Neural progenitor cell (in vitro differentiated cells): ENCODE results near the gene AGAP4.
"Not testable (repeated sequence)": the region's sequence is repeated elsewhere in the genome, so short reads cannot be mapped to it uniquely, and the experiment has no call there.

Experiments used
- EZH2 ChIP-seq: fragments of 200-600 bp; sonication (generic); IDR thresholded peaks from 2 replicates; pipeline ENCODE4 v1.6.1; 2017; ENCODE audit warnings: antibody characterized with exemption, mild to moderate bottlenecking, moderate library complexity
- EZH2phosphoT487 ChIP-seq: fragments of 200-600 bp; sonication (generic); IDR thresholded peaks from 2 replicates; pipeline ENCODE4 v1.6.1; 2017; ENCODE audit warnings: antibody characterized with exemption
- TF ChIP-seq, protein P1 (sequence below): fragments of 200-600 bp; sonication (generic); IDR thresholded peaks from 2 replicates; pipeline ENCODE4 v1.5.1; 2017; ENCODE audit warnings: antibody characterized with exemption, mild to moderate bottlenecking

DNA sequence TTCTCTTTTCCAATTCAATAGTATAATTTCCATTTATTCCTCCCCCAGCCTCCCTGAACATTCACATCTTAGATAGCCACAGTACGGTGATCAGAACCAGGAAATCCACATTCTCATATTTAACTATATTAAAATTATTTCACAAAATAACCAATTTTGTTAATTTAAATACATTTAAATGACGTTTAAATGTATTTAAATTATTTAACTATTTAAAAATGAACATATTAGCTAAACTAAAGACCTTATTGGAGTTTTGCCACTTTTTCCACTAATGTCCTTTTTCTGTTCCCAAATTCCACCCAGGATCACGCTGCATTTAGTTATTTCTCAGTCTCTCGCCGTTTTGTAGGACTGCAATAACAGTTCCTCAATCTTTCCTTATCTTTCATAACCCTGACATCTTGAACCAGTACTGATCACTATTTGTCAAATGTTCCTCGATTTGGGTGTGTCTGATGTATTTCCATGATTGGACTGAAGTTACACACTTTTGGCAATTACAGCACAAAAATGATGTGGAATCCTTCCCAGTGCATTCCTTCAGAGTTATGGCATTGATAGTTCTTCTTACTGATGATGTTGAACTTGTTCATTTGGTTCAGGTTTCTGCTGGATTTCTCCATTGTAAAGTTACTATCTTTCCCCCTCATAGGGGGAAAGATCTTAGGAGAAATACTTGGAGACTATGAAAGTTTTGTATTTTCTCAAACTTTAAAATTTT is 27.0 kb downstream of the AGAP4 start:
- not testable (repeated sequence) for TF ChIP-seq EZH2, EZH2phosphoT487
- TF ChIP-seq, protein P1, sequence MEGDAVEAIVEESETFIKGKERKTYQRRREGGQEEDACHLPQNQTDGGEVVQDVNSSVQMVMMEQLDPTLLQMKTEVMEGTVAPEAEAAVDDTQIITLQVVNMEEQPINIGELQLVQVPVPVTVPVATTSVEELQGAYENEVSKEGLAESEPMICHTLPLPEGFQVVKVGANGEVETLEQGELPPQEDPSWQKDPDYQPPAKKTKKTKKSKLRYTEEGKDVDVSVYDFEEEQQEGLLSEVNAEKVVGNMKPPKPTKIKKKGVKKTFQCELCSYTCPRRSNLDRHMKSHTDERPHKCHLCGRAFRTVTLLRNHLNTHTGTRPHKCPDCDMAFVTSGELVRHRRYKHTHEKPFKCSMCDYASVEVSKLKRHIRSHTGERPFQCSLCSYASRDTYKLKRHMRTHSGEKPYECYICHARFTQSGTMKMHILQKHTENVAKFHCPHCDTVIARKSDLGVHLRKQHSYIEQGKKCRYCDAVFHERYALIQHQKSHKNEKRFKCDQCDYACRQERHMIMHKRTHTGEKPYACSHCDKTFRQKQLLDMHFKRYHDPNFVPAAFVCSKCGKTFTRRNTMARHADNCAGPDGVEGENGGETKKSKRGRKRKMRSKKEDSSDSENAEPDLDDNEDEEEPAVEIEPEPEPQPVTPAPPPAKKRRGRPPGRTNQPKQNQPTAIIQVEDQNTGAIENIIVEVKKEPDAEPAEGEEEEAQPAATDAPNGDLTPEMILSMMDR = not testable (repeated sequence)
